Fibroblast of pulmonary artery (primary cell): Measurements from ENCODE around the gene PRXL2B.
A peak's percentile ranks its signal among the peaks of the same experiment; 100 is the strongest.

Source experiments
- DNase-seq: peaks from one replicate; pipeline ENCODE4 v3.0.0-alpha.2; 2010; ENCODE audit warnings: low read depth
- H3K4me3 ChIP-seq: replicated peaks from 2 replicates; pipeline ENCODE4 v1.5.1; 2011; ENCODE audit warnings: low read depth, mild to moderate bottlenecking, control low read depth, low read length, moderate library complexity
- TF ChIP-seq, protein P1 (sequence below): IDR thresholded peaks from 2 replicates; pipeline ENCODE4 v1.5.1; 2011; ENCODE audit warnings: mild to moderate bottlenecking, control low read depth, low read length, inconsistent platforms; ENCODE audit errors: missing control alignments

PRXL2B gene, protein sequence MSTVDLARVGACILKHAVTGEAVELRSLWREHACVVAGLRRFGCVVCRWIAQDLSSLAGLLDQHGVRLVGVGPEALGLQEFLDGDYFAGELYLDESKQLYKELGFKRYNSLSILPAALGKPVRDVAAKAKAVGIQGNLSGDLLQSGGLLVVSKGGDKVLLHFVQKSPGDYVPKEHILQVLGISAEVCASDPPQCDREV

DNA sequence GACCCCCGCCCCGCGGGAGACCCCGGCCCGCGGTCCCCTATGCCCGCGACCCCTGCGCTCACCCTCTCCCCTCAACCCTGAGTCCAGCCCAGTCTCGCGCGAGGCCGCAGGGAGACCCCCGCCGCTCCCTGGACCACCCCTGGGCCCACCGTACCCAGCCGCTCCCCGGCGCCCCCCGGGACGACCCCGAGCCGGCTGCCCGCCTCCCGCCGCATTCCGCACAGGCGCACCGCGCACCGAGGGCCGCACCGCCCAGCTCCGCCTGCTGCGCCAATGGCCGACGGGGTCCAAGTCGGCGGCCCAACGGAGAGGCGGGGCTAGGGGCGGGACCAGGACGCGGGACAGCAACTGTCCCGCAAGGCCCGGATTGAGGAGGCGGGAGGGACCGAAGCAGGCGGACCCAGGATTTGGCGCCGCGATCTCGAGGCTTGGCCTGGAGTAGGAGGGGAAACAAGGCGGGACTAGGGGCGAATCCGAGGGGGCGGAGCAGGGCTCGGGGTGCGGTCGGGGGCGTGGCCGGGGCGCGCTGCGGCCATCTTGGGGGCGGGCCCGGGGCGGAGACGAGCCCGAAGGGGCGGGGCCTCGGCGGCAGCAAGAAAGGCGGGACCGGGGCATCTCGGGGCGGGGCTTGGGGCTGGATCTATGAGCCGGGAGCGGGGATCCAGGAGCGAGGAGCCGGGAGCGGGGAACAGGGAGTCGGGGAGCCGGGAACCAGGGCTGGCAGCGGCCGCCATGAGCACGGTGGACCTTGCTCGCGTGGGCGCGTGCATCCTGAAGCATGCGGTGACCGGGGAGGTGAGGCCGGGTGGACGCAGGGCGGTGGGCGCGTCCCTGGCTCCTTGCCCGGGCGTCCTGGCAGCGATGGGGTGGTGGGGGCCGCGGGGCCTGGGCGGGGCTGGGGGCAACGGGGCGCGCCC, at the start of gene PRXL2B:
Gene PRXL2B, plus strand, starts transcription at position 624 of the 917 bp plus-strand sequence. Its CDS starts 109 bp downstream, at position 733.
- peak; percentile 99 for DNase-seq
- TF ChIP-seq, protein P1, sequence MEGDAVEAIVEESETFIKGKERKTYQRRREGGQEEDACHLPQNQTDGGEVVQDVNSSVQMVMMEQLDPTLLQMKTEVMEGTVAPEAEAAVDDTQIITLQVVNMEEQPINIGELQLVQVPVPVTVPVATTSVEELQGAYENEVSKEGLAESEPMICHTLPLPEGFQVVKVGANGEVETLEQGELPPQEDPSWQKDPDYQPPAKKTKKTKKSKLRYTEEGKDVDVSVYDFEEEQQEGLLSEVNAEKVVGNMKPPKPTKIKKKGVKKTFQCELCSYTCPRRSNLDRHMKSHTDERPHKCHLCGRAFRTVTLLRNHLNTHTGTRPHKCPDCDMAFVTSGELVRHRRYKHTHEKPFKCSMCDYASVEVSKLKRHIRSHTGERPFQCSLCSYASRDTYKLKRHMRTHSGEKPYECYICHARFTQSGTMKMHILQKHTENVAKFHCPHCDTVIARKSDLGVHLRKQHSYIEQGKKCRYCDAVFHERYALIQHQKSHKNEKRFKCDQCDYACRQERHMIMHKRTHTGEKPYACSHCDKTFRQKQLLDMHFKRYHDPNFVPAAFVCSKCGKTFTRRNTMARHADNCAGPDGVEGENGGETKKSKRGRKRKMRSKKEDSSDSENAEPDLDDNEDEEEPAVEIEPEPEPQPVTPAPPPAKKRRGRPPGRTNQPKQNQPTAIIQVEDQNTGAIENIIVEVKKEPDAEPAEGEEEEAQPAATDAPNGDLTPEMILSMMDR = no peak
- H3K4me3 ChIP-seq = peak within 1 kb of the TSS; percentile 62

DNA sequence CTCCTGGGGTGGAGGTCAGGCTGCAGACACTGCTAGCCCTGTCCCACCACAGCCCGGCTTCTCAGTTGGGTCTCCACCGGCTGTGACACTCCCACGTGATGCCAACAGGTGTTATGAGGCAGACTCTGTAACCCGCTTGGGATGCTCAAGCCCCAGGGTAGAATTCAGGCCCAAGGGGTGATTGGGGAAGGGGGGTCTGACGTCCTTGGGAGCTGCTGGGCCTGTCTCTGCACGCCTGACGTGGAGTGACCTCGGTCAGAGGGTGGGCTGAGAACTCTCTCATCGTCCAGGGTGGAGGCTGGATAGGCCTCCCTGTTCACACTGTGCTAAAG, 48.8 kb upstream of the PRXL2B start:
- no peak for DNase-seq
- TF ChIP-seq, protein P1 = no peak
- H3K4me3 ChIP-seq = no peak overlapping the region

DNA sequence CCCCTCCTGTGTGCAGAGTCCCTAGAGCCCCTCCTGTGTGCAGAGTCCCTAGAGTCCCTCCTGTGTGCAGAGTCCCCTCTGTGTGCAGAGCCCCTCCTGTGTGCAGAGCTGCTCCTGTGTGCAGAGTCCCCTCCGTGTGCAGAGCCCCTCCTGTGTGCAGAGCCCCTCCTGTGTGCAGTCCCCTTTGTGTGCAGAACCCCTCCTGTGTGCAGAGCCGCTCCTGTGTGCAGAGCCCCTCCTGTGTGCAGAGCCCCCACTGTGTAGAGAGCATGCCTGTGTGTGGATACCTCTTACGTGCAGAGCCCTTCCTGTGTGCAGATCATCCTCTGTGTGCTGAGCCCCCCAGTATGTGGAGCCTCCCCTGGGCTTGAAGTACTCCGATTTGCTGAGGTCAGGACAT, 48.2 kb upstream of the PRXL2B start:
- no peak for DNase-seq
- no peak overlapping the region for H3K4me3 ChIP-seq
- TF ChIP-seq, protein P1 = no peak

GRCh38 chr1:2538872-2539271, 47.7 kb upstream of the PRXL2B start:
- TF ChIP-seq, protein P1 = no peak
- DNase-seq = no peak
- no peak overlapping the region for H3K4me3 ChIP-seq

- no peak for DNase-seq
Measured at GRCh38 chr1:2539312-2539907, 47.2 kb upstream of the PRXL2B start.

DNA sequence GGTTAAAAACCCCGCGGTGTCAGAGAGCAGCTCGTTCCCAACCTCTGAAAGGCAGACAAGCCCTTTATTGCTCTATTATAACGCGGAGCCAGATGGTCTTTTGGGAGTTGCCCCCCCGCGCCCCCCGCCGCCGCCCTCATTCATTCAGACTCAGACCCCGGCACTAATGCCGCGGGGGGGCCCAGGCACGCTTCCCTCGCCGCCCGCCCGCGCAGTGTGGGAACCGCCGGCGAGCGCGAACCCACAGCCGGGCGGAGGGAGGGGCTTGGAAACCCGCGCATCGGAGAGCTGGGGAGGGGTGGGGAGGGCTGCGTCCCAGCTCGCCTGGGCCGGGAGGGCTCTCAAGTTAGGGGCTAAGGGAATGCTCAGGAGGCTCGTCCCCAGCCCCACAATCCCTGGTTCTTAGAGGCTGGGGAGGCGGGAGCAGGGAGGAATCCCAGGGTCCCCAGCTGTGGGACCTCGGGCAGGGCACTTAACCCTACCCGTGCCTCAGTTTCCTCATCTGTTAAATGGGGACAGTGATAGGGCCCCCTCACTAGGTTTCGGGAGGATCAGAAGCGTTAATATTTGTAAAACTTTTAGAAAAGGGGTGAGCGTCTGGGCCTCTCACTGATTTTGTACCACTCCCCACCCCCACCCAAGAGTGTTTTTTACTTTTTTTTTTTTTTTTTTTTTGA, 45.6 kb upstream of the PRXL2B start:
- DNase-seq = no peak
- TF ChIP-seq, protein P1 = no peak
- H3K4me3 ChIP-seq = no peak overlapping the region

More at GRCh38 chr1:2539312-2539907, 47.2 kb upstream of the PRXL2B start:
- TF ChIP-seq, protein P1 = peak; percentile 28
- H3K4me3 ChIP-seq = no peak overlapping the region
